OCI-LY3 (cell line): ENCODE data around the gene CCNI2.

ENCODE experiments used
- CTCF ChIP-seq: fragments of 200-600, 300-600 bp; sonication (generic); IDR thresholded peaks from 2 replicates; pipeline ENCODE4 v1.5.1; 2014; ENCODE audit warnings: antibody characterized with exemption, low read length, low read depth
- EZH2phosphoT487 ChIP-seq: fragments of 200-600 bp; shearing (Covaris generic); IDR thresholded peaks from 2 replicates; pipeline ENCODE4 v1.6.1; 2018; ENCODE audit warnings: antibody characterized with exemption, mixed run types, low read depth

DNA sequence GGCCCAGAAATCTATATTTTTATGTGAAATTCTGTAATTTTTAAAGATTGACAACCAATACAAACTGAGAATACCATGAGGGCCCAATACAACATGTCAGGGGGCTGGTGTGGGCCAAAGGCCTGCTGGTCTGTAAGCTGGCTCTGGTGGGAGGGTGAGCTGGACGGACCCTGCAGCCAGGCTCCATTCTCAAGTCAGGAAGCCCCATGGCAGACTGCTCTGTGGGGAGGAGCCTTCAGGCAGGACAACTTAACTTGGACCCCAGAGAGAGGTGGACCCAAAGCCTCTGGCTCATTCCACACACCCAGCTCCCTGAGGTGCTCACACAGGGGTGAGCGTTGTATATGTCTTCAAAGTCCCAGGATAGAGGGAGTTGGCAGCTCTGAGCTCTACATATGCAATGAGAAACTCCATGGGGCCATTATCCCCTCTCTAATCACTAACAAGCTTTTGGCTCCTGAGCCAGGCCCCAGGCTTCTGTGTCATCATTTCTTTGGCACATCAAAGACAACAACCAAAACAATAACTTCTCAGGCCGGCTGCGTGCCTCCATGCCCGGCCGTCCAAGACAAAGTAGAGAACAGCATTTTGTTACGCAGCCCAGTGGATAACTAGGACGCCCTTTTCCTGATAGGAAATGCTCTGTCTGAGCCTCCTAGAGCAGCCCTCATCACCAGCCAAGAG is 23.4 kb downstream of the CCNI2 start:
- TF ChIP-seq CTCF (no peak), EZH2phosphoT487 (no peak)
